Loucy (cell line): ENCODE data around the gene APOBEC3B.

Source experiments
- H2AFZ ChIP-seq: fragments of 200-600 bp; sonication (generic); 2 replicates; pipeline ENCODE4 v1.6.0; 2016; ENCODE audit warnings: antibody characterized with exemption, mild to moderate bottlenecking, low read length, moderate library complexity
- H3F3A ChIP-seq: fragments of 200-600 bp; 2 replicates; pipeline ENCODE4 v1.6.0; 2016; ENCODE audit warnings: antibody characterized with exemption, low read depth, mild to moderate bottlenecking
- H3K27me3 ChIP-seq: fragments of 200-600 bp; sonication (generic); 2 replicates; pipeline ENCODE4 v1.6.1; 2014; ENCODE audit warnings: low read length, mild to moderate bottlenecking; ENCODE audit not compliant: insufficient read depth, poor library complexity, severe bottlenecking
- H3K36me3 ChIP-seq: fragments of 200-600 bp; sonication (generic); 2 replicates; pipeline ENCODE4 v1.6.1; 2016; ENCODE audit warnings: low read length; ENCODE audit not compliant: insufficient read depth
- H3K4me1 ChIP-seq: fragments of 200-600 bp; sonication (generic); 2 replicates; pipeline ENCODE4 v1.5.1; 2014; ENCODE audit warnings: low read length, mild to moderate bottlenecking; ENCODE audit not compliant: insufficient read depth, poor library complexity, severe bottlenecking
- H3K4me2 ChIP-seq: fragments of 200-600 bp; sonication (generic); 2 replicates; pipeline ENCODE4 v1.6.0; 2014; ENCODE audit warnings: antibody characterized with exemption, low read length, low read depth, mild to moderate bottlenecking; ENCODE audit not compliant: poor library complexity, severe bottlenecking
- H3K4me3 ChIP-seq: fragments of 200-600 bp; sonication (generic); 2 replicates; pipeline ENCODE4 v1.5.1; 2014; ENCODE audit warnings: low read length, mild to moderate bottlenecking, mixed read lengths; ENCODE audit not compliant: poor library complexity, severe bottlenecking
- H3K79me2 ChIP-seq: fragments of 200-600 bp; sonication (generic); 2 replicates; pipeline ENCODE4 v1.6.1; 2014; ENCODE audit warnings: low read length; ENCODE audit not compliant: insufficient read depth
- H3K9ac ChIP-seq: fragments of 200-600 bp; sonication (generic); 2 replicates; pipeline ENCODE4 v1.6.0; 2014; ENCODE audit warnings: mild to moderate bottlenecking, low read depth, low read length, moderate library complexity; ENCODE audit not compliant: poor library complexity, severe bottlenecking
- H3K9me2 ChIP-seq: fragments of 200-600 bp; sonication (generic); replicated peaks from 2 replicates; pipeline ENCODE4 v1.6.1; 2016; ENCODE audit warnings: low read depth, low read length, mixed read lengths
- H3K9me3 ChIP-seq: fragments of 200-600 bp; sonication (generic); 2 replicates; pipeline ENCODE4 v1.6.1; 2014; ENCODE audit warnings: mild to moderate bottlenecking, antibody characterized with exemption, low read length, low read depth; ENCODE audit not compliant: insufficient read depth
- H4K20me1 ChIP-seq: fragments of 200-600 bp; sonication (generic); 2 replicates; pipeline ENCODE4 v1.6.0; 2014; ENCODE audit warnings: antibody characterized with exemption, low read length, mild to moderate bottlenecking; ENCODE audit not compliant: insufficient read depth, poor library complexity, severe bottlenecking
- CTCF ChIP-seq: fragments of 200-600 bp; sonication (generic); conservative IDR thresholded peaks from 2 replicates; pipeline ENCODE4 v1.5.1; 2014; ENCODE audit warnings: mild to moderate bottlenecking, antibody characterized with exemption, low read length
- EZH2phosphoT487 ChIP-seq: fragments of 200-600 bp; IDR thresholded peaks from 2 replicates; pipeline ENCODE4 v1.6.1; 2018; ENCODE audit warnings: antibody characterized with exemption, mild to moderate bottlenecking, moderate library complexity, borderline replicate concordance

APOBEC3B gene

GRCh38 chr22:38966380-38966702 is 15.8 kb upstream of the APOBEC3B start:
- TF ChIP-seq EZH2phosphoT487, result no peak
- no peak for TF ChIP-seq CTCF
- H2AFZ ChIP-seq, result no peak overlapping the region
- H3K4me3 ChIP-seq, result no peak overlapping the region
- H3K79me2 ChIP-seq, result no peaks in the 10 kb centered on the region
- H3K9me2 ChIP-seq, result no peaks in the 10 kb centered on the region
- H3K4me1 ChIP-seq, result no peaks in the 10 kb centered on the region
- H3K36me3 ChIP-seq, result no peaks in the 10 kb centered on the region
- H3K4me2 ChIP-seq, result no peak overlapping the region
- H3F3A ChIP-seq, result no peaks in the 10 kb centered on the region
- no peaks in the 10 kb centered on the region for H3K9me3 ChIP-seq
- no peak overlapping the region for H3K9ac ChIP-seq
- H3K27me3 ChIP-seq, result no peaks in the 10 kb centered on the region
- H4K20me1 ChIP-seq, result no peaks in the 10 kb centered on the region

- Histone ChIP-seq H3K4me1 (no peaks in the 10 kb centered on the region), H3K9me2 (no peaks in the 10 kb centered on the region), H3K9ac (no peak overlapping the region), H4K20me1 (no peaks in the 10 kb centered on the region), H3F3A (no peaks in the 10 kb centered on the region), H3K36me3 (no peaks in the 10 kb centered on the region), H2AFZ (no peak overlapping the region), H3K4me2 (no peak overlapping the region), H3K4me3 (no peak overlapping the region), H3K9me3 (no peaks in the 10 kb centered on the region), H3K27me3 (no peaks in the 10 kb centered on the region), H3K79me2 (no peaks in the 10 kb centered on the region)
- no peak for TF ChIP-seq CTCF
- no peak for TF ChIP-seq EZH2phosphoT487
Observed at GRCh38 chr22:38966942-38967341, 15.2 kb upstream of the APOBEC3B start.

- no peaks in the 10 kb centered on the region for H3K4me1 ChIP-seq
- no peaks in the 10 kb centered on the region for H3K79me2 ChIP-seq
- no peaks in the 10 kb centered on the region for H3K27me3 ChIP-seq
- no peak overlapping the region for H3K4me2 ChIP-seq
- H3K9me3 ChIP-seq, result no peaks in the 10 kb centered on the region
- no peaks in the 10 kb centered on the region for H3K9me2 ChIP-seq
- H3K9ac ChIP-seq, result no peak overlapping the region
- H3K4me3 ChIP-seq, result no peak overlapping the region
- H3F3A ChIP-seq, result no peaks in the 10 kb centered on the region
- no peaks in the 10 kb centered on the region for H4K20me1 ChIP-seq
- H2AFZ ChIP-seq, result no peak overlapping the region
- TF ChIP-seq CTCF (no peak), EZH2phosphoT487 (no peak)
- no peaks in the 10 kb centered on the region for H3K36me3 ChIP-seq
Observed at GRCh38 chr22:38967451-38968450, 14.4 kb upstream of the APOBEC3B start.
